ENCODE measurements around the gene SERTM1. TPM values are rescaled to one million over a fixed set of nuclear protein-coding genes. Genes with fewer than 3 reads are reported as not detected.

SERTM1 gene
- total and polyA plus RNA-seq, 2 experiments from 2014 or later: 0.47 to 1.4 TPM

DNA sequence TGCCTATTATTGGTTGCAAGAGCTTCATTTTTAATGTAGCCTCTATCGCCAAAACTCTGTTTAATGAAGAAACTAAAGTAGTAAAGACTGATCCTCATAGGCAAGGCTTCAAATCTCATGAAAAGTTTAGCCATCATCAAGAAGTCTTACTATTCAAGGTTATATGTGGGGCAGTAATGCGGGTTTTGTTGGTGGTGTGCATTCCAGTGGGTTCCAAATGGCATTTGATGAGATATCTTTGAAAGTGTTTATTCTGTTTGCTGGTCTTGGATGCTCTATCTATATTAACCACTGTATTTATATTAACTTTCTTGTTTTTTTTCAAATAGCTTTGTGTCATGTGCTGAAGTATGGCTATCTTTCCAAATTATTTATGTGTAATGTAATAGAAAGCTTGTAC, 72.2 kb downstream of the SERTM1 start:
- Histone ChIP-seq H3K36me3 (ENCODE audit: insufficient read depth) (0 out of 2 replicates have a peak, but pooled peaks cover 3% of the 10 kb centered on the region), H3K27me3 (ENCODE audit: insufficient read depth) (no peaks in the 10 kb centered on the region), H3K9me2 (ENCODE audit: insufficient read depth) (peaks cover 18% of the 10 kb centered on the region), H3K79me2 (replicated peaks; ENCODE audit: insufficient read depth) (no peaks in the 10 kb centered on the region), H3K4me1 (ENCODE audit: insufficient read depth) (peaks cover 14% of the 10 kb centered on the region), H3F3A (replicated peaks; ENCODE audit: low read depth) (no peaks in the 10 kb centered on the region), H3K4me2 (no peak overlapping the region), H3K4me3 (no peak overlapping the region), H2AFZ (no peak overlapping the region), H3K27ac (ENCODE audit: low read depth) (no peak overlapping the region), H4K20me1 (replicated peaks; ENCODE audit: insufficient read depth) (no peaks in the 10 kb centered on the region)
- no peak for TF ChIP-seq NANOG (IDR thresholded peaks at IDR 0.05; ENCODE audit: borderline replicate concordance)
- TF ChIP-seq, protein P1, sequence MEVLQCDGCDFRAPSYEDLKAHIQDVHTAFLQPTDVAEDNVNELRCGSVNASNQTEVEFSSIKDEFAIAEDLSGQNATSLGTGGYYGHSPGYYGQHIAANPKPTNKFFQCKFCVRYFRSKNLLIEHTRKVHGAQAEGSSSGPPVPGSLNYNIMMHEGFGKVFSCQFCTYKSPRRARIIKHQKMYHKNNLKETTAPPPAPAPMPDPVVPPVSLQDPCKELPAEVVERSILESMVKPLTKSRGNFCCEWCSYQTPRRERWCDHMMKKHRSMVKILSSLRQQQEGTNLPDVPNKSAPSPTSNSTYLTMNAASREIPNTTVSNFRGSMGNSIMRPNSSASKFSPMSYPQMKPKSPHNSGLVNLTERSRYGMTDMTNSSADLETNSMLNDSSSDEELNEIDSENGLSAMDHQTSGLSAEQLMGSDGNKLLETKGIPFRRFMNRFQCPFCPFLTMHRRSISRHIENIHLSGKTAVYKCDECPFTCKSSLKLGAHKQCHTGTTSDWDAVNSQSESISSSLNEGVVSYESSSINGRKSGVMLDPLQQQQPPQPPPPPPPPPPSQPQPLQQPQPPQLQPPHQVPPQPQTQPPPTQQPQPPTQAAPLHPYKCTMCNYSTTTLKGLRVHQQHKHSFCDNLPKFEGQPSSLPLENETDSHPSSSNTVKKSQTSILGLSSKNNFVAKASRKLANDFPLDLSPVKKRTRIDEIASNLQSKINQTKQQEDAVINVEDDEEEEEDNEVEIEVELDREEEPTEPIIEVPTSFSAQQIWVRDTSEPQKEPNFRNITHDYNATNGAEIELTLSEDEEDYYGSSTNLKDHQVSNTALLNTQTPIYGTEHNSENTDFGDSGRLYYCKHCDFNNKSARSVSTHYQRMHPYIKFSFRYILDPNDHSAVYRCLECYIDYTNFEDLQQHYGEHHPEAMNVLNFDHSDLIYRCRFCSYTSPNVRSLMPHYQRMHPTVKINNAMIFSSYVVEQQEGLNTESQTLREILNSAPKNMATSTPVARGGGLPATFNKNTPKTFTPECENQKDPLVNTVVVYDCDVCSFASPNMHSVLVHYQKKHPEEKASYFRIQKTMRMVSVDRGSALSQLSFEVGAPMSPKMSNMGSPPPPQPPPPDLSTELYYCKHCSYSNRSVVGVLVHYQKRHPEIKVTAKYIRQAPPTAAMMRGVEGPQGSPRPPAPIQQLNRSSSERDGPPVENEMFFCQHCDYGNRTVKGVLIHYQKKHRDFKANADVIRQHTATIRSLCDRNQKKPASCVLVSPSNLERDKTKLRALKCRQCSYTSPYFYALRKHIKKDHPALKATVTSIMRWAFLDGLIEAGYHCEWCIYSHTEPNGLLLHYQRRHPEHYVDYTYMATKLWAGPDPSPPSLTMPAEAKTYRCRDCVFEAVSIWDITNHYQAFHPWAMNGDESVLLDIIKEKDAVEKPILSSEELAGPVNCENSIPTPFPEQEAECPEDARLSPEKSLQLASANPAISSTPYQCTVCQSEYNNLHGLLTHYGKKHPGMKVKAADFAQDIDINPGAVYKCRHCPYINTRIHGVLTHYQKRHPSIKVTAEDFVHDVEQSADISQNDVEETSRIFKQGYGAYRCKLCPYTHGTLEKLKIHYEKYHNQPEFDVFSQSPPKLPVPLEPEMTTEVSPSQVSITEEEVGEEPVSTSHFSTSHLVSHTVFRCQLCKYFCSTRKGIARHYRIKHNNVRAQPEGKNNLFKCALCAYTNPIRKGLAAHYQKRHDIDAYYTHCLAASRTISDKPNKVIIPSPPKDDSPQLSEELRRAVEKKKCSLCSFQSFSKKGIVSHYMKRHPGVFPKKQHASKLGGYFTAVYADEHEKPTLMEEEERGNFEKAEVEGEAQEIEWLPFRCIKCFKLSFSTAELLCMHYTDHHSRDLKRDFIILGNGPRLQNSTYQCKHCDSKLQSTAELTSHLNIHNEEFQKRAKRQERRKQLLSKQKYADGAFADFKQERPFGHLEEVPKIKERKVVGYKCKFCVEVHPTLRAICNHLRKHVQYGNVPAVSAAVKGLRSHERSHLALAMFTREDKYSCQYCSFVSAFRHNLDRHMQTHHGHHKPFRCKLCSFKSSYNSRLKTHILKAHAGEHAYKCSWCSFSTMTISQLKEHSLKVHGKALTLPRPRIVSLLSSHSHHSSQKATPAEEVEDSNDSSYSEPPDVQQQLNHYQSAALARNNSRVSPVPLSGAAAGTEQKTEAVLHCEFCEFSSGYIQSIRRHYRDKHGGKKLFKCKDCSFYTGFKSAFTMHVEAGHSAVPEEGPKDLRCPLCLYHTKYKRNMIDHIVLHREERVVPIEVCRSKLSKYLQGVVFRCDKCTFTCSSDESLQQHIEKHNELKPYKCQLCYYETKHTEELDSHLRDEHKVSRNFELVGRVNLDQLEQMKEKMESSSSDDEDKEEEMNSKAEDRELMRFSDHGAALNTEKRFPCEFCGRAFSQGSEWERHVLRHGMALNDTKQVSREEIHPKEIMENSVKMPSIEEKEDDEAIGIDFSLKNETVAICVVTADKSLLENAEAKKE (CRISPR knock-in tag; IDR thresholded peaks at IDR 0.05): no peak
- no peak for TF ChIP-seq ZNF114 (CRISPR knock-in tag; IDR thresholded peaks at IDR 0.05)
- no peak for TF ChIP-seq JUNB (IDR thresholded peaks at IDR 0.05; ENCODE audit: unreplicated experiment)
- TF ChIP-seq EZH2phosphoT487 (IDR thresholded peaks at IDR 0.05; ENCODE audit: unreplicated experiment): no peak
- TF ChIP-seq POLR2AphosphoS5 (IDR thresholded peaks at IDR 0.05; ENCODE audit: low read depth): no peak
- no peak for TF ChIP-seq STAT1 (IDR thresholded peaks at IDR 0.05; ENCODE audit: unreplicated experiment)
- no peak for TF ChIP-seq ZNF331 (CRISPR knock-in tag; IDR thresholded peaks at IDR 0.05; ENCODE audit: low read depth)
- TF ChIP-seq, protein P2, sequence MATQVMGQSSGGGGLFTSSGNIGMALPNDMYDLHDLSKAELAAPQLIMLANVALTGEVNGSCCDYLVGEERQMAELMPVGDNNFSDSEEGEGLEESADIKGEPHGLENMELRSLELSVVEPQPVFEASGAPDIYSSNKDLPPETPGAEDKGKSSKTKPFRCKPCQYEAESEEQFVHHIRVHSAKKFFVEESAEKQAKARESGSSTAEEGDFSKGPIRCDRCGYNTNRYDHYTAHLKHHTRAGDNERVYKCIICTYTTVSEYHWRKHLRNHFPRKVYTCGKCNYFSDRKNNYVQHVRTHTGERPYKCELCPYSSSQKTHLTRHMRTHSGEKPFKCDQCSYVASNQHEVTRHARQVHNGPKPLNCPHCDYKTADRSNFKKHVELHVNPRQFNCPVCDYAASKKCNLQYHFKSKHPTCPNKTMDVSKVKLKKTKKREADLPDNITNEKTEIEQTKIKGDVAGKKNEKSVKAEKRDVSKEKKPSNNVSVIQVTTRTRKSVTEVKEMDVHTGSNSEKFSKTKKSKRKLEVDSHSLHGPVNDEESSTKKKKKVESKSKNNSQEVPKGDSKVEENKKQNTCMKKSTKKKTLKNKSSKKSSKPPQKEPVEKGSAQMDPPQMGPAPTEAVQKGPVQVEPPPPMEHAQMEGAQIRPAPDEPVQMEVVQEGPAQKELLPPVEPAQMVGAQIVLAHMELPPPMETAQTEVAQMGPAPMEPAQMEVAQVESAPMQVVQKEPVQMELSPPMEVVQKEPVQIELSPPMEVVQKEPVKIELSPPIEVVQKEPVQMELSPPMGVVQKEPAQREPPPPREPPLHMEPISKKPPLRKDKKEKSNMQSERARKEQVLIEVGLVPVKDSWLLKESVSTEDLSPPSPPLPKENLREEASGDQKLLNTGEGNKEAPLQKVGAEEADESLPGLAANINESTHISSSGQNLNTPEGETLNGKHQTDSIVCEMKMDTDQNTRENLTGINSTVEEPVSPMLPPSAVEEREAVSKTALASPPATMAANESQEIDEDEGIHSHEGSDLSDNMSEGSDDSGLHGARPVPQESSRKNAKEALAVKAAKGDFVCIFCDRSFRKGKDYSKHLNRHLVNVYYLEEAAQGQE (IDR thresholded peaks at IDR 0.05; ENCODE audit: unreplicated experiment): no peak
- H3K9me3 Mint-ChIP-seq: peaks cover 7% of the 10 kb centered on the region
- no peak for DNase-seq (ENCODE audit: low spot score)
- peaks cover 15% of the 10 kb centered on the region for H3K36me3 Mint-ChIP-seq (ENCODE audit: low read depth)
- H3K27me3 Mint-ChIP-seq (ENCODE audit: insufficient read depth, low read depth, poor library complexity): no peaks in the 10 kb centered on the region
- no peak overlapping the region for H3K27ac Mint-ChIP-seq
- H3K4me3 Mint-ChIP-seq: no peak overlapping the region
- ATAC-seq: no peak
- H3K4me1 Mint-ChIP-seq: peaks cover 10% of the 10 kb centered on the region

Other genes with a start within 250 kb of the SERTM1 start
- 7.4 and 8.1 TPM in 2 replicates for gene CCNA1, start 241.5 kb upstream of the SERTM1 start, total RNA-seq (2014; rRNA removed; shearing (Covaris generic))
- gene CCNA1, start 241.5 kb upstream of the SERTM1 start, polyA plus RNA-seq (2016; fragmentation: Nextera tagmentation; extraction: Ambion mirVana): 3.8 and 5.6 TPM in 2 replicates
- 6.3 and 7.5 TPM in 2 replicates for gene RFXAP, start 145.2 kb downstream of the SERTM1 start, total RNA-seq (2014; rRNA removed; shearing (Covaris generic))
- 8.5 and 10.3 TPM in 2 replicates for gene RFXAP, start 145.2 kb downstream of the SERTM1 start, polyA plus RNA-seq (2016; fragmentation: Nextera tagmentation; extraction: Ambion mirVana)
- 1.3 and 1.4 TPM in 2 replicates for gene SMAD9, start 246.2 kb downstream of the SERTM1 start, total RNA-seq (2014; rRNA removed; shearing (Covaris generic))
- 0.95 and 1.3 TPM in 2 replicates for gene SMAD9, start 246.2 kb downstream of the SERTM1 start, polyA plus RNA-seq (2016; fragmentation: Nextera tagmentation; extraction: Ambion mirVana)

All from GM23338 (cell line).